Muscle of leg (tissue), 16 donors: ENCODE measurements around the gene INSRR. TPM values are rescaled to one million over a fixed set of nuclear protein-coding genes. Genes with fewer than 3 reads are reported as not detected.

Source experiments
- DNase-seq: peaks from one replicate; pipeline ENCODE4 v3.0.0; 2013
- H3K27ac ChIP-seq: one replicate; pipeline ENCODE4 v1.5.1; 2013; ENCODE audit warnings: mild to moderate bottlenecking, low read length, control low read depth
- H3K27me3 ChIP-seq: one replicate; pipeline ENCODE4 v1.6.1; 2013; ENCODE audit warnings: low read length; ENCODE audit not compliant: control insufficient read depth, insufficient read depth
- H3K36me3 ChIP-seq: one replicate; pipeline ENCODE4 v1.6.1; 2013; ENCODE audit warnings: low read length; ENCODE audit not compliant: control insufficient read depth, insufficient read depth
- H3K4me1 ChIP-seq: one replicate; pipeline ENCODE4 v1.6.1; 2013; ENCODE audit warnings: low read length; ENCODE audit not compliant: control insufficient read depth, insufficient read depth
- H3K4me3 ChIP-seq: one replicate; pipeline ENCODE4 v1.5.1; 2013; ENCODE audit warnings: low read length, control low read depth
- H3K9me3 ChIP-seq: replicated peaks from 2 replicates; pipeline ENCODE4 v1.6.1; 2013; ENCODE audit warnings: low read depth, low read length; ENCODE audit not compliant: control insufficient read depth
- WGBS: methylation state at CpG from one replicate; pipeline ENCODE4 v1.1.5; 2013; ENCODE audit warnings: missing lambda C conversion rate; ENCODE audit not compliant: insufficient coverage; 5-methylcytosine and 5-hydroxymethylcytosine counted together
- long read RNA-seq, 11 donors: transcript quantifications; one replicate each; lab custom pipeline, GENCODE V29; 2026
- polyA plus RNA-seq, 8 donors: library from polyadenylated mRNA; unstranded; fragments of 120-200 nt; gene quantifications; one replicate each; pipeline versions ENCODE4 v1.2.1 to v1.2.3, GENCODE V29; 2013; ENCODE audit warnings: inconsistent platforms in 1 of 8, low replicate concordance in 1 of 8; ENCODE audit not compliant: insufficient read length in 8 of 8, insufficient read depth in 1 of 8
- total RNA-seq: library from RNA; stranded (reverse); fragments of 120-200 nt; gene quantifications from one replicate; pipeline ENCODE4 v1.2.4, GENCODE V29; 2013

The INSRR gene
- 0.18 TPM for total RNA-seq
- polyA plus RNA-seq: 1 to 10 TPM in 3 of 8 donors, under 1 TPM in 5; 0.40 to 1.2 (median 0.66) TPM
- long read RNA-seq, donor 1: 0 reads
- long read RNA-seq, donor 2: 0 reads
- long read RNA-seq, donor 3: 0 reads
- long read RNA-seq, donor 4: 0 reads
- long read RNA-seq, donor 5: 0 reads
- long read RNA-seq, donor 6: 0 reads
- long read RNA-seq, donor 7: 0 reads
- long read RNA-seq, donor 8: 0 reads
- long read RNA-seq, donor 9: 0 reads
- long read RNA-seq, donor 10: 0 reads
- long read RNA-seq, donor 11: 0 reads

DNA sequence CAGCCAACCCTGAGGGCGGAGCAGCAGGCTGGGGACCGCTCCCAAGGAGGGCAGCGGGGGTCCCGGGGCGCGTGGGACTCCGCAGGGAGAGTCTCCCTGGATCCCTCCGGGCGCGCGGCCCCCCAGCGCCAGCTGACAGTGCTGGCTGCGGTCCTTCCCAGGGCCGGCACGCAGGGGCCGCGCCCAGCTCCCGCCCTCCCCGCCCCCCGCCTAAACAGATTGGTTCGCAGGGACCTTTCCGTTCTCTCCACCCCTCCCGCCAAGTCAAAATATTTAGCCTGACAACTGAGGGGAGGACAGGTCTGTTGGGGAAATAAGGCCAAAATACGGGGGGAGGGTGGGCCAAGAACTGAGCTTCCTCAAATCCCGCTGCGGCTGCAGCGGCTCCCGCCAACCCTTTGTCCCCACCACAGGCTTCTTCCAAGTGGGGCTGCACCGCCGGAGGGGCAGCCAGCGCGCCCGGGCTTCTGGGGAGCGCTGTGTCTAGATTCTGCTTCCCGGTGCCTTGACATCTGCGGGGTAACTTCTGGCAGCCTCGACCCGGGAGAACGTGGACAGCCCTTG, at the start of gene INSRR:
Gene INSRR, minus strand, starts transcription at position 159 of the 564 bp plus-strand sequence. CDS start 496 bp downstream, outside the sequence.
- 2% methylated on average over 29 of the region's 39 CpGs for WGBS
- DNase-seq: peak; percentile 60
- Histone ChIP-seq H3K4me3 (peak within 1 kb of the TSS; percentile 34), H3K36me3 (no peaks in the 10 kb centered on the region), H3K9me3 (no peaks in the 10 kb centered on the region), H3K27me3 (peaks cover 76% of the 10 kb centered on the region), H3K27ac (peak within 1 kb of the TSS; percentile 20), H3K4me1 (peaks cover 49% of the 10 kb centered on the region)

DNA sequence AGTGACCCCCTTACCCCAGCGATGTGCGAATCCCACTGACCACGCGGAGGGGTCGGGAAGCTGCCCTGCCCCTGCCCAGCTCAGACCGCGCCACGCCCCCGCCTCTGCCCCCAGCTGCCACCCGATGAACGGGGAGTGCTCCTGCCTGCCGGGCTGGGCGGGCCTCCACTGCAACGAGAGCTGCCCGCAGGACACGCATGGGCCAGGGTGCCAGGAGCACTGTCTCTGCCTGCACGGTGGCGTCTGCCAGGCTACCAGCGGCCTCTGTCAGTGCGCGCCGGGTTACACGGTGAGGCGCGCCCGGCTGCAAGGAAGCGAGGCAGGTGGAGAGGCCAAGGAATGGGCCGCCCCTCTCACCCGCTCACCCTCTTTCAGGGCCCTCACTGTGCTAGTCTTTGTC, 49.6 kb upstream of the INSRR start:
- peaks cover 47% of the 10 kb centered on the region for H3K4me1 ChIP-seq
- WGBS: 73% methylated on average over 25 of the region's 29 CpGs
- H3K9me3 ChIP-seq: no peaks in the 10 kb centered on the region
- no peak for DNase-seq
- no peak overlapping the region for H3K4me3 ChIP-seq
- H3K27me3 ChIP-seq: peaks cover 19% of the 10 kb centered on the region
- H3K27ac ChIP-seq: no peak overlapping the region
- peaks cover 36% of the 10 kb centered on the region for H3K36me3 ChIP-seq

DNA sequence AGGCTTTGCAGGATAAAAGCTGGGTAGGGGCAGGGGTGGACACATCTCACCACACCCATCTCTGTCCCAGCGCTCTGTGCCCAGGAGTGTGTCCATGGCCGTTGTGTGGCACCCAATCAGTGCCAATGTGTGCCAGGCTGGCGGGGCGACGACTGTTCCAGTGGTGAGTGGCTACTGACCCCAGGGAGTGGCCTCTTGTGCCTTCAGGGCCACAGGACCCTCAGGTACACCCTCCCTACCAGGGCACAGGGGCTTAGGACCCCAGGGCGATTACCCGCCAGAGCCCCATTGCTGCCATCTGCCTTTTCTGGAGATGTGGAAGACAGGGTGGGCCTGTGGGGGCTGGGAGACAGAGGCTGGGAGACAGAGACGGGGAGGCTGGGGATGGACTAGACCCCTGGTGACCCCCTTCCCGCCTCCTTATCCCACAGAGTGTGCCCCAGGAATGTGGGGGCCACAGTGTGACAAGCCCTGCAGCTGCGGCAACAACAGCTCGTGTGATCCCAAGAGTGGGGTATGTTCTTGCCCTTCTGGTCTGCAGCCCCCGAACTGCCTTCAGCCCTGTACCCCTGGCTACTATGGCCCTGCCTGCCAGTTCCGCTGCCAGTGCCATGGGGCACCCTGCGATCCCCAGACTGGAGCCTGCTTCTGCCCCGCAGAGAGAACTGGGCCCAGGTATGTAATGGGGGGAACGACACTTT, 47.4 kb upstream of the INSRR start:
- H3K9me3 ChIP-seq: no peaks in the 10 kb centered on the region
- peaks cover 28% of the 10 kb centered on the region for H3K36me3 ChIP-seq
- no peak overlapping the region for H3K4me3 ChIP-seq
- no peak for DNase-seq
- H3K27me3 ChIP-seq: peaks cover 19% of the 10 kb centered on the region
- 86% methylated on average over 7 of the region's 16 CpGs for WGBS
- peaks cover 53% of the 10 kb centered on the region for H3K4me1 ChIP-seq
- H3K27ac ChIP-seq: no peak overlapping the region

DNA sequence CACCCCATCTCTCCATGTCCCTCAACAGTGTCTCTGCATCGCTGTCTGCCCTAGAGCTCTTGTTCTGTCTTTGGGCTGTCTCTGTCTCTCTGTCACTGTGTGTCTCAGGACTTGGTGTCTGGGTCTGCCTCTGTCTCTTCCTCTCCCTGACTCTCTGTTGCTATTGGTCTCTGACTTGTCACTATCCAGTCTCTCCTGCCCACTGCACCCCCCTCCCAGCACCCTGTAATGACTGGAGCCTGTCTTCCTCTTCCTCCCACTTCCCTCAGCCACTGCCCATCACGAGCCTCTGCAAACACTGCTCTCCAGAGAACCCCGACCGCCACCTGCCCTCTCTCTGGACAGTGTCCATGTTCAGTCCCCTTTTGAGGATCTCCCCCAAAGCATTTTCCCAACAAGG, 46.7 kb upstream of the INSRR start:
- peaks cover 60% of the 10 kb centered on the region for H3K4me1 ChIP-seq
- peaks cover 28% of the 10 kb centered on the region for H3K36me3 ChIP-seq
- WGBS: 22% methylated on average over 4 of the region's 4 CpGs

DNA sequence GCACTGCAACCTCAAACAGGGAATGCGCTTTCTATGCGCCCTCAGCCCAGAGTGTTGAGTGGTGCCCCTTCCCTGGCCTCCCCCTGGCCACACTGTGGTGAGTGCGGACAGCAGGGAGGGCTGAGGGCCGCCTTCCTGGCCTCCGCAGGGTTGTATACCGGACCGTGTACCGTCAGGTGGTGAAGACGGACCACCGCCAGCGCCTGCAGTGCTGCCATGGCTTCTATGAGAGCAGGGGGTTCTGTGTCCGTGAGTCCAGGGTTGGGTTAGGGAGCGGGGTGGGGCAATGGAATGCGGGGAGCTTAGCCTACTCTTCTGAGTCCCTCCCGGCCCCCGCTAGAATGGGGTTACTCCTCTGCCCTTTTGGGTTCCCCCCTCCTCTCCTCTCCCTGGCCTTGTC, 46.3 kb upstream of the INSRR start:
- peaks cover 63% of the 10 kb centered on the region for H3K4me1 ChIP-seq
- no peaks in the 10 kb centered on the region for H3K9me3 ChIP-seq
- H3K27ac ChIP-seq: no peak overlapping the region
- WGBS: 72% methylated on average over 7 of the region's 16 CpGs
- H3K27me3 ChIP-seq: peaks cover 19% of the 10 kb centered on the region
- no peak for DNase-seq
- H3K4me3 ChIP-seq: no peak overlapping the region
- peaks cover 28% of the 10 kb centered on the region for H3K36me3 ChIP-seq

More for the DNA sequence above, 46.7 kb upstream of the INSRR start:
- H3K27me3 ChIP-seq: peaks cover 19% of the 10 kb centered on the region
- no peak overlapping the region for H3K27ac ChIP-seq
- H3K9me3 ChIP-seq: no peaks in the 10 kb centered on the region
- no peak overlapping the region for H3K4me3 ChIP-seq
- DNase-seq: no peak

DNA sequence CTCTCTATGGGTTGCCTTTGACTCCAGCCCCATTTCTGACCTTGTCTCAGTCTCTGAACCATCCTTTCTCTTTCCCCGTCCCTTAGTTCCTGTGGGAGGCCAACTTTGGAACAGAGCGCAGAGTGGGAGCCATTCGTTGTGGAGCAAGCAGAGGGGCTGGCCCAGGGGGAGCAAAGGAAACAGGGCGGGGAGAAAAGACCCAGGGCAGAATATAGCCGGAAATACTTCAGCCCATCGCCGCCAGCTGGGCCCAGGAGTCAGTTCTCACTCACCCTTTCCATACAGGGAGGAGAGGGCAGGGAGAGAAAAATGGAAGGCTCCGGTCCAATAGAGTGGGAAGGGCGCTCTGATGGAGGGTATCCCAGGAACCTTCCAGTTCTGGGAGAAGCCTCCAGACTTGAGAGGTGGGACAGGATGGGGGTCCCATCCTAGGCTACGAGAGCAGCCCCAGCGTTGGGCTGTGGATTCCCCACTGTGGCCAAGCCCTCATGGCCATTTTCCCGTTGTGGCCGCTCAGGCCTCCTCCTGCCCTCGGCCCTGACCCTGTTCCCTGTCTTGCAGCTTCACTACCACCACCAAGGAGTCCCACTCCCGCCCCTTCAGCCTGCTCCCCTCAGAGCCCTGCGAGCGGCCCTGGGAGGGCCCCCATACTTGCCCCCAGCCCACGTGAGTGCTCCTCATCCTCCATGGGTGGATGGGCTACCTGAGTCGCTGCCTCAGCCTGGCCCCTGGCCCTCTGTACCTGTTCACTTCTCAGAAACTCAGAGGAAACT, 45.5 kb upstream of the INSRR start:
- no peak overlapping the region for H3K27ac ChIP-seq
- no peak overlapping the region for H3K4me3 ChIP-seq
- peaks cover 19% of the 10 kb centered on the region for H3K27me3 ChIP-seq
- DNase-seq: no peak
- 66% methylated on average over 11 of the region's 19 CpGs for WGBS
- peaks cover 25% of the 10 kb centered on the region for H3K36me3 ChIP-seq
- H3K4me1 ChIP-seq: peaks cover 68% of the 10 kb centered on the region
- no peaks in the 10 kb centered on the region for H3K9me3 ChIP-seq

DNA sequence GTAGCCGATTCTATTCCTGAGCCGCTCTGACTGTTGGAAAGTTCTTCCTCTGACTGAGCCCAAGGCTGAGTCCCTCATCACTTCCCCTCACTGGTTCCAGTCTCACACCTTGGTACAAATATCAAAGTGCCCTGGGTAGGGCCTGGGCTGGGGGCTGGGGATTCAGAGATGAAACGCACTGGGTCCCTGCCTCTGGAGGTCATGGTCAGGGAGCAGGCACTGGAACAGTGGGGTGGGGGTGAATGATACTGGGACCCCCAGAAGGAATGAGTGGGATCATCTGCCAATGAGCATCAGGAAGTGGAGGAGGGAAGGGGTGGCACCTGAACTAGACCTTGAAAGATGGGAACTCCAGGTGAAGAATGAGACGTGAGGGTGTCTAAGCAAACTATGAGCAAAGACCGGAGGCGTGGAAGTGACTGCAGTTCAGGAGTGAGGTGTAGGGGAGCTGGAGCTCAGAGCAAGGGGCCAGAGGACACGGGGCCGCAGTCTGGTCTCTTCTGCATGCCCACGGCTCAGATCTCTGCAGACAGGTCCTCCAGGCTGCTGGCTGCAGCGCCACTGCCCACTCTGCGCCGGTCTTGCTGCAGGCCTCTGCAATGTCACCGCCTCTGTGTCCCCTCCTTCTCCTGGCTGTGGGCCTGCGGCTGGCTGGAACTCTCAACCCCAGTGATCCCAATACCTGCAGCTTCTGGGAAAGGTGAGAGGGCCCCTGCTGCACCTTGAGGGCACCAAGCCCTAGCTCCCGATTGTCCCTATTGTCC, 44.6 kb upstream of the INSRR start:
- Histone ChIP-seq H3K27ac (peak overlapping the region; percentile 3), H3K9me3 (no peaks in the 10 kb centered on the region), H3K4me3 (no peak overlapping the region), H3K27me3 (peaks cover 13% of the 10 kb centered on the region), H3K4me1 (peaks cover 74% of the 10 kb centered on the region), H3K36me3 (peaks cover 20% of the 10 kb centered on the region)
- no peak for DNase-seq
- WGBS: 51% methylated on average over 11 of the region's 15 CpGs

DNA sequence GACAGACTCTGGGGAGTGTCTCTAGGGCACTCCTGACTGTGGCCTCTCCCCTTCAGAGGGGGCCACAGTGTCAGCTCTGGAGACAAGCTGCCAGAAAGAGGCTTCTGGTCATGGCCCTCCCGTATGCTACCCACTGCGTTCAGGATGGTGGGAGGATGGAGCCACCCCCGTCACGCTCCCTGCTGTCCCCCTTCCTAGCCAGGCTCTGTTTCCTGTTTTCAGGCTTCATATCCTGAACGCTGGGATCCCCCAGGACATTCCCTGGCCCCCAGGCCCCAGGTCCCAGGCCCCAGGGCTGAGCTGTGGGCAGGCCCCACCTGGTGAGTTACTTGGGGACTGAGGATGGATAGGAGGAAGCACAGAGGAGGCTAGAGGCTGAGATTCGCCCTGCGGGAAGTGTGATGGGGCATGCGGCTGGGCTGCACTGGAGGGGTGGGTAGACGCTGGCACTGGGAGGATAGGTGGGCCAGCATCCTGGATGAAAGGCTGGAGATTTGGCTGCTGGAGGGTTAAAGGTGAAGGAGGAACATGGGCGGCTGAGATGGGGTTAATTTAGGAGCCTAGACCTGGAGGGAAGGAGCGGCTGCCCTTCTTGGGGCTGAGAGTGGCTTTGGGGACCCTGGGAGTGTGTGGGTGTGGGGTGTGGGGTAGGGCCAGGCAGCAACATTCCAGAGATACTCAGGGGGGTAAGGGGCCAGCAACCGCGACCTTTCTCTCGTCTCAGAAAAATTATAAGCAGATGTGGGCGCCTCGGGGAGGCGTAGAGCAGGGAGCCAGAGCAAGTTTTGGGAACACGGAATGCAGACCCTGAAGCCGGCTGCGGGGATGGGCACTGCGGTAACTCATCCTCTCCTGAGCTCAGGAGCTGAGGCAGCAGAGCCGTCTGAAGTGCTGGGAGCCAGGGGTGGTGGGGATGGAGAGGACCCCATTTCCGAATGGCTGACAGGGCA, 43.3 kb upstream of the INSRR start:
- peaks cover 7% of the 10 kb centered on the region for H3K27me3 ChIP-seq
- no peaks in the 10 kb centered on the region for H3K9me3 ChIP-seq
- peak overlapping the region; percentile 59 for H3K27ac ChIP-seq
- peaks cover 16% of the 10 kb centered on the region for H3K36me3 ChIP-seq
- H3K4me1 ChIP-seq: peaks cover 77% of the 10 kb centered on the region
- no peak for DNase-seq
- 21% methylated on average over 17 of the region's 23 CpGs for WGBS
- H3K4me3 ChIP-seq: no peak overlapping the region

DNA sequence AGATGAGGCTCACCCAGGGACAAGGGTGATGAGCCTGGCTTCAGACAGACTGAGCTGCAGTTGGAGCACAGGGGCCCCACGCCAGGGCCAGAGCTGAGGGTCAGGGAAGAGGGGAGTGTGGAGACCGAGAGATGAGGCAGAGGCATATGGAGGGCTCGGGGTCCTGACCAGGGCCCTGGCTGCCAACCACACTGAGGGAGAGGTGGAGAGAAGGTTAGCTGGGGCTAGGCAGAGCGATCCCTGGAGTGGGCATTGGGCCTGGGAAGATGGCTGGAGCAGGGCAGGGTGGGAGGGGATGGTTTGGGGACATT, 42.6 kb upstream of the INSRR start:
- DNase-seq: no peak
- H3K27me3 ChIP-seq: peaks cover 6% of the 10 kb centered on the region
- peaks cover 80% of the 10 kb centered on the region for H3K4me1 ChIP-seq
- peak overlapping the region; percentile 59 for H3K27ac ChIP-seq
- H3K36me3 ChIP-seq: peaks cover 10% of the 10 kb centered on the region
- WGBS: 52% methylated on average over 4 of the region's 4 CpGs
- no peak overlapping the region for H3K4me3 ChIP-seq
- H3K9me3 ChIP-seq: no peaks in the 10 kb centered on the region
